HG02588 (cell line): Measurements from ENCODE around the gene EIPR1.
"Not testable (repeated sequence)": the region's sequence is repeated elsewhere in the genome, so short reads cannot be mapped to it uniquely, and the experiment has no call there.

Experiments
- ATAC-seq: cut with Tn5 transposase; IDR thresholded peaks from one replicate; pipeline ENCODE4 v1.9.1; 2021; ENCODE audit warnings: mild to moderate bottlenecking, moderate library complexity; ENCODE audit not compliant: unreplicated experiment

The EIPR1 gene

GRCh38 chr2:3291113-3291512, 86.5 kb downstream of the EIPR1 start:
- ATAC-seq: no peak

- ATAC-seq: no peak
These were observed 87.0 kb downstream of the EIPR1 start for GRCh38 chr2:3290655-3291054.

DNA sequence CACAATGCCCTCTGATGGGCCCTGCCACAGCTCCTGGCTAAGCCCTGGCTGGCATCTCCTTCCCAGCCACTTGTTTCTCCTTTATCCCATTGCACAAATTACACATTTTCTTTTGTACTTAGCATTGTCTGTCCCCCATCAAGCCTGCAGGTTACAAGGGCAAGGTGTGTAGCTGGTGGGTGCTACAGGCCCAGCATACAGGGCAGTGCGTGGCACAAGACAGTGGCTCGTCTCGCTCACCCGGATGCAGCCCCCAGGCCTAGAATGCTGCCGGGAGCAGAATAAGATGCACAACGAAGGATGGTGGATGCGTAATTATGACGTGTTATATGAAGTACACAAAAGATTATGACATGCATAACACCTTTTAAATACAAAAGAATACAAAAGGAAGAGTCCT, 87.6 kb downstream of the EIPR1 start:
- ATAC-seq: no peak

DNA sequence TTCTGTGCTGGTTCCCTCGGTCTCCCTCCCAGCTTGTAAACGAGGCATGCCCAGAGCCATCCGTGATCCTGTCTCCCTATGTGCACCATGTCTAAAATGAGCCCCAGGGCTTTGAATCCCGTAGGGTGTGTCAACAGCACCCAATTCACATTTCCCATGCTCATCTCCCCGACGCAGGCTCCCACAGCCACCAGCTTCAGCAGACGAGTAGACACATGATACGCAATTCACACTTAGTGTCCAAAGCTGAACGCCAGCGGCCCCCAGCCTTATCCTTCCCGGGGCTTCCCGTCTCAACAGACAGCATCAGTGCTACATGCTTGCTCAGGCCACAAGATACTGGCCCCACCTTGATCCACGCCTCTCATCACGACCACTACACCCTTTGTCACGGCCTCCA, 88.1 kb downstream of the EIPR1 start:
- no peak for ATAC-seq

DNA sequence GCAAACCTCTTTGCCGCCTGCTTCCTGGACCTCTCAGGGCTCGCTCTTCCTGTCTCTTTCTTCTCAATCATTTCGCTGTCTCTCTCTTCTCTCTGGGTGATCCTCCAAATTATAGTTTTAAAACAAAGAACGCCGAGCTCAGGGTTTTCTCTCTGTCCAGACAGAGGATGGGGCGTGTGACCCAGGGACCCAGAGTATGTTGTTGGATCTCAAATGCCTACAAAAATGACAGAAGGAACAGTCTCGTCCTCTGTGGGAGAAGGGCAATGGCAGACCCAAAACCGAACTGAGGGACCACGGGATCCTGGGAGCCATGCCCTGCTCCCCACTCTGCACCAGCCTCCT, 88.5 kb downstream of the EIPR1 start:
- ATAC-seq: no peak

GRCh38 chr2:3288470-3289170, 89.0 kb downstream of the EIPR1 start:
- no peak for ATAC-seq

- ATAC-seq: no peak
These were observed 89.7 kb downstream of the EIPR1 start for GRCh38 chr2:3287896-3288295.

- not testable (repeated sequence) for ATAC-seq
These were observed 91.0 kb downstream of the EIPR1 start for GRCh38 chr2:3286646-3287036.

DNA sequence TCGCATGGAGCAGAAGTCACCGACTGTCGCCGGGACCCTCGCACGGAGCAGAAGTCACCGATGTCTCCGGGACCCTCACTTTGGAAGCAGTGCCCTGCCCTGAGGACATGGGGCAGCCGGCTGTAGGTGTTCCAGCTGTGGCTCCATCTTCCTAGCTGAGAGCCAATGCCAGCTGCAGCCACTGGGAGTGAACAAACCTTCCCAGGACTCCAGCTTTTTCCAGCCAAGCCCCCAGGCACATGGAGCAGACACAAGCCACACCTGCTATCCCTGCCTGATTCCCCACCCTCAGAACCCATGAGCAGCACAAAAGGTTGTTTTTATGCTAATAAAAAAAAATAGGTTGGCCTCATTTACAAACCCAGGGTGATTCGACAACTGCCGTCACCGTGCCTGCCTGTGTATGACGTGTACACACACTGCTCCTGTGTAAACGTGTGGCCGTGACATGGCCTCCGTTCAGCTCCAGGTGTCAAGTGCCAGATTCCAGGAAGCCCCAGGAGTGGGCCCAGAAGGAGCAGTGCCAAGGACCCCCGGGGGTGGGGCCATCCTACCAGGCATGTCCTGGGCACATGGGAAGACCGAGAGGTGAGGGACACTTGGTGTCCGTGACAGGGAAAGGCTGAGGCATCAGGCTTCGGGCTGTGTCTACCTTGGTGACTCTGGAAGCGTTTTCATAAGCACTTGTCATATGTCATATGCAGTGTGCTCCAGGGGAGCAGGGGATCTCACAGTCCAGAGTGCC, 91.5 kb downstream of the EIPR1 start:
- ATAC-seq: no peak

GRCh38 chr2:3284657-3285630, 92.7 kb downstream of the EIPR1 start:
- ATAC-seq: no peak

GRCh38 chr2:3283876-3284656, 93.6 kb downstream of the EIPR1 start:
- not testable (repeated sequence) for ATAC-seq

- ATAC-seq: no peak
These were observed 94.4 kb downstream of the EIPR1 start for GRCh38 chr2:3283206-3283605.

DNA sequence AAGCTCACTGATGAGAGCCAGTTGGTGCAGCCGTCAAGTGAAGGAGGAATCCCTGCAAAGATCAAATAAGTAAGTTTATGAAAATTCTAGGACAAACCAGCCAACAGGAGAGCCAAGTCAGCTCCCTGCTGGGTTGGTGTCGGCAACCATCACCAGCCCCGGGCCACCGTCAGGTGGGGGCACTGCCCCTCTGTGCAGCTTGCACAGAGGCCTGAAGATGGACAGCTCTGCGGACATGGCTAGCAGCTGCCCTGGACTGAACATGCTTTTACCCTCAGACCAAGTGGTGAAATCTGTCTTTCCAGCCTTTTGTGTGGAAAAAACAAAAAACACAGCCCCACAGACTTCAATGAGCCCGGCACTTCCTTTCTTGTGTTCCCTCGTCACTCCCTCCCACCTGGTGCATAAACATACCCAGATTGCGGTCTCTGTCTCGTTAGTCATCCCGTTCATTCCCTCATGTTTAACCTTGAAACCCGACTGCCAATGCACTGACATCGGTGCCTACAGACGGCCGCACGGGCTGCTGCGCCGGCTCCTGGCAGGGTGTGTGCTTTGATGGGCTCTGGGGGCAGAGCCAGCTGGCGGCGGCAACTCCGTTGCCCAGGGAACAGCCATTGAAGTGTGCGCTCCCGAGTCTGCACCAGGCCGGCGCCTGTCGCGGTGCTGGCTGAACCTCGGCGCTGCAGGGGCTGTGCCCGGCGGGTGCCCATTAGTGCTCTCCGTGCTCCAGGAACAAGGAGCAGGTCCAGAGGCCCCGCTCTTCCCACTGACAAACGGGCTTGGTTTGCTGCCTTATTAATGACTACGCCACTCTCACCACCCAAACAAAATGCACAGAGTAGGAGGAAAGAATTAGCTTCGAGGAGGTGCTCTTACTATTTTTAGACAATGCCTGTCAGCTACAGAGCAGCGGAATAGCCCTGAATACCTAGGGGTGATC, 95.3 kb downstream of the EIPR1 start:
- ATAC-seq: no peak

- ATAC-seq: no peak
These were observed 96.7 kb downstream of the EIPR1 start for GRCh38 chr2:3280683-3281520.

DNA sequence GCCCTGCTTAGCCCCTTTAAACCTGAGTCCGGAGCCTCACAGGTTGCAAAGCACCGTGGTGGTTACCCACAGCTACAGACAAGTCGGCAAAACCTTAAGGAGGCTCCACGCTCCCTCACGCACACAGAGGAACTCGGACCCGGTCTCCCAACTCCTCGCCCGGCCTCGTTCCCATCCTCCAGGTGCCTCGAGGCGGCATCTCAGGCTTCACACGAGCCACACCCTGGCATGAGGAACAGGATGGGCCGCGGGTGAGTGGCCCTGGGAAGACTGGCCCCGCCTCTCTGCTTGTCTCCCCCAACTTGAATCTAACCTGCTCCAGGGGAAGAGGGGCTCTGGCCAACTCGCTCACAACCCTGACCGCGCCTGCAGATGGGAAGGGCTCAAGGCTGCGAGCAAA, 97.4 kb downstream of the EIPR1 start:
- ATAC-seq: no peak

DNA sequence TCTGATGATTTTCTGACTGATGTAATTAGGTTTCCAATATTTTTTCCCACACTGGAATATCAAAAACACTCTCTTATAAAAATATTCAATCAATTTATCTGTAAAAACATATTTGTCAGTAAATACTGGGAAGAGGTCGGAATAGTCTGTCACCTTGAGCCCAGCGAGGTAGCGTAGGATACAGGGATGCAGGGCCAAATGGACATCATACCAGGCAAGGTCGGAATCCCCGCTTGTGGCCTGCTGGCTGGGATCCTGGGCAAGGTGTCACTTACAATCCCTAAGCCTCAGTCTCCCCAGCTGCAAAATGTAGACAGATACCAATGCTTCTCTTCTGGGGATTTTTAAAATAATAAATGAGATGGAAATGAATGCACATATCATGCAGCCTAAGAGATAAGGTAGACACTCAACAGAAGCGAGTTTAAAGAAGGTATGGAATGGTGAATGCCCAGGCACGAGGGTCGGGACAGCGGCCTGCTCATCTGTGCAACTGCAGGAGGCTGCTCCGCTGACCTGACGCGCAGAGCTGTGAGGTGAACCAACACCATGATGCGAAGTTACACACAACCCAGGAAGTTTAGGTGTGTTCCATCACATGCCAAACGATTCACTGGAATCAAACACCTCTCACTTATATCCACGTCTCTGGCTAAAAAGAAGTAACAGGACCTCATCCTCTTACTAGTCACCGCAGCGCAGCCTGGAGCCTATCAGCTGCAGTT, 98.2 kb downstream of the EIPR1 start:
- ATAC-seq: no peak

GRCh38 chr2:3278521-3279218, 98.9 kb downstream of the EIPR1 start:
- ATAC-seq: no peak
